Suprapubic skin (tissue), 4 donors: Measurements from ENCODE around the gene ARFGAP1. TPM values are rescaled to one million over a fixed set of nuclear protein-coding genes. Genes with fewer than 3 reads are reported as not detected.

ENCODE experiments used
- DNase-seq, 2 donors: peaks; one replicate each; pipeline ENCODE4 v3.0.0-alpha.2; 2019; ENCODE audit warnings: low spot score in 2 of 2
- H3K27ac ChIP-seq: fragments of 200-600 bp; sonication (generic); one replicate; pipeline ENCODE4 v1.5.1; 2019
- H3K27me3 ChIP-seq: fragments of 200-600 bp; sonication (generic); one replicate; pipeline ENCODE4 v1.5.1; 2019
- H3K36me3 ChIP-seq: fragments of 200-600 bp; sonication (generic); one replicate; pipeline ENCODE4 v1.5.1; 2019
- H3K4me1 ChIP-seq: fragments of 200-600 bp; sonication (generic); one replicate; pipeline ENCODE4 v1.5.1; 2019
- H3K4me3 ChIP-seq: fragments of 200-600 bp; sonication (generic); one replicate; pipeline ENCODE4 v1.5.1; 2019; ENCODE audit warnings: mild to moderate bottlenecking
- H3K9me3 ChIP-seq: fragments of 200-600 bp; sonication (generic); one replicate; pipeline ENCODE4 v1.5.1; 2019
- EP300 ChIP-seq: sonication (generic); formaldehyde crosslinking; IDR thresholded peaks from one replicate; pipeline ENCODE4 v1.6.1; 2017; ENCODE audit warnings: antibody characterized with exemption
- POLR2A ChIP-seq, 2 donors: fragments of 450-650 bp; IDR thresholded peaks; one replicate each; pipeline ENCODE4 v1.6.1; 2017; ENCODE audit warnings: antibody characterized with exemption in 2 of 2, mild to moderate bottlenecking in 2 of 2, moderate library complexity in 2 of 2
- POLR2AphosphoS5 ChIP-seq, 3 donors: sonication (generic); formaldehyde crosslinking; IDR thresholded peaks; one replicate each; pipeline ENCODE4 v1.6.1; 2017; ENCODE audit warnings: antibody characterized with exemption in 3 of 3
- WGBS: methylation state at CpG from one replicate; pipeline ENCODE4 v1.1.5; 2018; 5-methylcytosine and 5-hydroxymethylcytosine counted together
- total RNA-seq, 4 donors: library from RNA; depleted of rRNA; stranded (reverse); fragments of >200 nt; gene quantifications; one replicate each; pipeline ENCODE4 v1.1.0, GENCODE V29; 2016
- TF ChIP-seq, protein P1 (sequence below), 2 donors: fragments of 200-600 bp in 1 of 2; fragments of 450-650 bp in 1 of 2; sonication (generic) in 1 of 2; IDR thresholded peaks; one replicate each; pipeline ENCODE4 v1.5.1; 2016 to 2019; ENCODE audit warnings: antibody characterized with exemption in 2 of 2, mild to moderate bottlenecking in 1 of 2, moderate library complexity in 1 of 2

ARFGAP1 gene
- total RNA-seq, 4 donors from 2014 or later = 38.6 to 84.9 (median 43.4) TPM

GRCh38 chr20:63265891-63266515 is 6.6 kb upstream of the ARFGAP1 start:
- Histone ChIP-seq H3K27ac (no peak overlapping the region), H3K4me3 (no peak overlapping the region), H3K9me3 (no peaks in the 10 kb centered on the region), H3K4me1 (peaks cover 12% of the 10 kb centered on the region), H3K27me3 (peaks cover 52% of the 10 kb centered on the region), H3K36me3 (no peaks in the 10 kb centered on the region)
- DNase-seq = no peak
- 67% methylated on average over 9 of the region's 12 CpGs for WGBS
- TF ChIP-seq, protein P1, sequence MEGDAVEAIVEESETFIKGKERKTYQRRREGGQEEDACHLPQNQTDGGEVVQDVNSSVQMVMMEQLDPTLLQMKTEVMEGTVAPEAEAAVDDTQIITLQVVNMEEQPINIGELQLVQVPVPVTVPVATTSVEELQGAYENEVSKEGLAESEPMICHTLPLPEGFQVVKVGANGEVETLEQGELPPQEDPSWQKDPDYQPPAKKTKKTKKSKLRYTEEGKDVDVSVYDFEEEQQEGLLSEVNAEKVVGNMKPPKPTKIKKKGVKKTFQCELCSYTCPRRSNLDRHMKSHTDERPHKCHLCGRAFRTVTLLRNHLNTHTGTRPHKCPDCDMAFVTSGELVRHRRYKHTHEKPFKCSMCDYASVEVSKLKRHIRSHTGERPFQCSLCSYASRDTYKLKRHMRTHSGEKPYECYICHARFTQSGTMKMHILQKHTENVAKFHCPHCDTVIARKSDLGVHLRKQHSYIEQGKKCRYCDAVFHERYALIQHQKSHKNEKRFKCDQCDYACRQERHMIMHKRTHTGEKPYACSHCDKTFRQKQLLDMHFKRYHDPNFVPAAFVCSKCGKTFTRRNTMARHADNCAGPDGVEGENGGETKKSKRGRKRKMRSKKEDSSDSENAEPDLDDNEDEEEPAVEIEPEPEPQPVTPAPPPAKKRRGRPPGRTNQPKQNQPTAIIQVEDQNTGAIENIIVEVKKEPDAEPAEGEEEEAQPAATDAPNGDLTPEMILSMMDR (IDR thresholded peaks at IDR 0.05) = no peak
- TF ChIP-seq POLR2AphosphoS5 (IDR thresholded peaks at IDR 0.05) (no peak), POLR2A (IDR thresholded peaks at IDR 0.05) (no peak), EP300 (no peak)

DNA sequence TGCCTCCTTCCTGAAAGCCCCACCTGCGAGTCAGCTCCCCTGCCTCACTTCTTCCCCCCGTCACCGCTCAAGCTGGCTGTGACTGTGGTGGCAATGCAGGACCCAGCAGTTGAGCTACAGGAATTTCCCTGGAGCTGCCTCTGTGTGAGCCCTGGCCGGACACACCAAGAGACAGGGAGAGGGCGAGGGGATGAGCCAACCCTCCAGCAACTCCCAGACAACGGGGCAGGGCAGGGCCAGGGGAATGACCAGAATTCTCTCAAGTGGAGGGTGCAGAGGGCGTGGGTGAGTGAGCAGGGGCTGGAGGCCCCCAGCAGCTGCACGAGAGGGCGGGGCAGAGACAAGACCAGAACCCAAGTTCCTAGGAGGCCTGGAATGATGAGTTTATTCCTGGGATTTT is 4.9 kb upstream of the ARFGAP1 start:
- Histone ChIP-seq H3K4me1 (peaks cover 20% of the 10 kb centered on the region), H3K27me3 (peaks cover 36% of the 10 kb centered on the region), H3K4me3 (no peak overlapping the region), H3K36me3 (no peaks in the 10 kb centered on the region), H3K27ac (no peak overlapping the region), H3K9me3 (no peaks in the 10 kb centered on the region)
- no peak for DNase-seq
- TF ChIP-seq POLR2AphosphoS5 (IDR thresholded peaks at IDR 0.05) (no peak), POLR2A (IDR thresholded peaks at IDR 0.05) (no peak), EP300 (no peak)
- TF ChIP-seq, protein P1 (IDR thresholded peaks at IDR 0.05) = no peak
- WGBS = 67% methylated on average over 9 of the region's 9 CpGs

DNA sequence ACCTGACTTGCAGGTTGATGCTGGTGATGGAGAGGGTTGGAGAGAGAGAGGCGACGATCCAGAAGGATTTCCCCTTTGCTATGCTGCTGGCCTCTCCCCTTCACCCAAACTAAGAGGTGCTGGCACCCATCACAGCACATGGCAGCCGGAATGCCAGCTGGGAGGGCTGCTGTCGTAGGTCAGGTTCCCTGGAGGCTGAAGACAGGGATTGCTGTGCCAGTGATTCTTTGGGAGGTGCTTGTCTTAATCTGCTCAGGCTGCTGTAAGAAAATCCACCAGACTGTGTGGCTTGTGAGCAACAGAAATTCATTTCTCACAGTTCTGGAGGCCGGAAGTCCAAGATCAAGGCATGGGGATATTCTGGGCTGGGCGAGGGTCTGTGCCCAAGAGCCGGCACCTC is 4.4 kb upstream of the ARFGAP1 start:
- Histone ChIP-seq H3K4me1 (peaks cover 23% of the 10 kb centered on the region), H3K9me3 (no peaks in the 10 kb centered on the region), H3K27me3 (peaks cover 30% of the 10 kb centered on the region), H3K27ac (no peak overlapping the region), H3K36me3 (no peaks in the 10 kb centered on the region), H3K4me3 (no peak overlapping the region)
- no peak for DNase-seq
- WGBS = 26% methylated on average over 4 of the region's 7 CpGs
- TF ChIP-seq, protein P1 (IDR thresholded peaks at IDR 0.05) = no peak
- TF ChIP-seq EP300 (no peak), POLR2A (IDR thresholded peaks at IDR 0.05) (no peak), POLR2AphosphoS5 (IDR thresholded peaks at IDR 0.05) (no peak)

GRCh38 chr20:63268671-63269439 is 3.8 kb upstream of the ARFGAP1 start:
- TF ChIP-seq POLR2A (IDR thresholded peaks at IDR 0.05) (no peak), EP300 (no peak), POLR2AphosphoS5 (IDR thresholded peaks at IDR 0.05) (no peak)
- TF ChIP-seq, protein P1 (IDR thresholded peaks at IDR 0.05) = no peak
- no peaks in the 10 kb centered on the region for H3K36me3 ChIP-seq
- H3K27me3 ChIP-seq = peaks cover 24% of the 10 kb centered on the region
- no peak overlapping the region for H3K27ac ChIP-seq
- WGBS = 22% methylated on average over 13 of the region's 18 CpGs
- H3K4me3 ChIP-seq = no peak overlapping the region
- DNase-seq = no peak
- H3K4me1 ChIP-seq = peaks cover 29% of the 10 kb centered on the region
- no peaks in the 10 kb centered on the region for H3K9me3 ChIP-seq

DNA sequence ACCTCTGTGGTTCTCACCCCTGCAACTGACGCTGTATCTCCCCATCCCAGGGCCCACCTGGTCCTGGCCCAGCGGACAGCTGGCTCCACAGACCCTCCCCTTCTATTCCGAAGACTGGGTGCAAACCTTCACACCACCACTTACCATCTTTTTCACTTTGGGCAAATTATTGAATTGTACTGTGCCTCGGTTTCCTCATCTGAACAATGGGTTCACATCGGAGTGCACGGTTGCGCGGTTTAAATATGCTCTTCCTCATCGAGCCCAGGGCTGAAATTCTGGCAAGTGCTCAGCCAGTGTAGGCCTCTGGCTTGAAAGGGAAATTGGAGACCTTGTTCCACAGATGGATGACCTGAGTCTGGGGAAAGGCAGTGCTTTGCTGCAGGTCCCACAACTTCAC is 2.9 kb upstream of the ARFGAP1 start:
- WGBS = 92% methylated on average over 9 of the region's 9 CpGs
- DNase-seq = no peak
- TF ChIP-seq, protein P1 (IDR thresholded peaks at IDR 0.05) = no peak
- TF ChIP-seq POLR2AphosphoS5 (IDR thresholded peaks at IDR 0.05) (no peak), EP300 (no peak), POLR2A (IDR thresholded peaks at IDR 0.05) (no peak)
- Histone ChIP-seq H3K27me3 (peaks cover 16% of the 10 kb centered on the region), H3K36me3 (no peaks in the 10 kb centered on the region), H3K4me1 (peaks cover 38% of the 10 kb centered on the region), H3K27ac (no peak overlapping the region), H3K4me3 (no peak overlapping the region), H3K9me3 (no peaks in the 10 kb centered on the region)
